Thymus (tissue), 11 donors: ENCODE results near the gene NBPF11. TPM values are rescaled to one million over a fixed set of nuclear protein-coding genes. Genes with fewer than 3 reads are reported as not detected.
"Not testable (repeated sequence)": the region's sequence is repeated elsewhere in the genome, so short reads cannot be mapped to it uniquely, and the experiment has no call there.

Source experiments
- DNase-seq, 9 donors: peaks; one replicate each; pipeline ENCODE4 v3.0.0-alpha.2; 2013; ENCODE audit warnings: low spot score in 9 of 9, low read depth in 6 of 9, missing footprints in 1 of 9
- H3K27ac ChIP-seq, 2 donors: one replicate each; pipeline ENCODE4 v1.5.1; 2013; ENCODE audit warnings: control low read depth in 1 of 2, low read depth in 1 of 2, low read length in 1 of 2, mild to moderate bottlenecking in 1 of 2, moderate library complexity in 1 of 2
- H3K27me3 ChIP-seq, 2 donors: one replicate each; pipeline ENCODE4 v1.5.1; 2013; ENCODE audit warnings: low read length in 1 of 2; ENCODE audit not compliant: control insufficient read depth in 2 of 2, insufficient read depth in 1 of 2
- H3K36me3 ChIP-seq, 2 donors: one replicate each; pipeline ENCODE4 v1.5.1; 2013; ENCODE audit warnings: low read length in 1 of 2, mild to moderate bottlenecking in 1 of 2, moderate library complexity in 1 of 2; ENCODE audit not compliant: control insufficient read depth in 2 of 2, insufficient read depth in 2 of 2
- H3K4me1 ChIP-seq, 2 donors: one replicate each; pipeline ENCODE4 v1.5.1; 2013; ENCODE audit warnings: low read length in 2 of 2; ENCODE audit not compliant: control insufficient read depth in 2 of 2, insufficient read depth in 2 of 2
- H3K4me3 ChIP-seq, 2 donors: one replicate each; pipeline ENCODE4 v1.5.1; 2013; ENCODE audit warnings: low read length in 2 of 2, control low read depth in 1 of 2, mild to moderate bottlenecking in 1 of 2
- H3K9me3 ChIP-seq, 2 donors: one replicate each; pipeline ENCODE4 v1.5.1; 2013; ENCODE audit warnings: low read length in 1 of 2, mild to moderate bottlenecking in 1 of 2; ENCODE audit not compliant: control insufficient read depth in 2 of 2, insufficient read depth in 1 of 2
- WGBS: extraction: QIAGEN DNeasy Blood & Tissue Kit; methylation state at CpG from one replicate; pipeline ENCODE4 v1.1.7; 2013; 5-methylcytosine and 5-hydroxymethylcytosine counted together
- polyA plus RNA-seq: library from polyadenylated mRNA; stranded (reverse); fragments of 200-250 nt; gene quantifications from one replicate; pipeline ENCODE4 v1.2.3, GENCODE V29; 2013
- total RNA-seq: library from RNA; stranded (reverse); fragments of 120-200 nt; gene quantifications from one replicate; pipeline ENCODE4 v1.2.4, GENCODE V29; 2013
- donor health status: healthy.

The NBPF11 gene
- total and polyA plus RNA-seq, 2 donors = 5.9 to 12.9 TPM

- H3K36me3 ChIP-seq, H3K4me3 ChIP-seq, H3K27me3 ChIP-seq, H3K4me1 ChIP-seq, H3K27ac ChIP-seq, H3K9me3 ChIP-seq, DNase-seq: not testable (repeated sequence)
- no CpG with 5 or more reads among the region's 1 CpG for WGBS
Observed at GRCh38 chr1:148068606-148069005, 83.5 kb downstream of the NBPF11 start.

GRCh38 chr1:148068201-148068600 is 83.9 kb downstream of the NBPF11 start:
- not testable (repeated sequence) for DNase-seq

DNA sequence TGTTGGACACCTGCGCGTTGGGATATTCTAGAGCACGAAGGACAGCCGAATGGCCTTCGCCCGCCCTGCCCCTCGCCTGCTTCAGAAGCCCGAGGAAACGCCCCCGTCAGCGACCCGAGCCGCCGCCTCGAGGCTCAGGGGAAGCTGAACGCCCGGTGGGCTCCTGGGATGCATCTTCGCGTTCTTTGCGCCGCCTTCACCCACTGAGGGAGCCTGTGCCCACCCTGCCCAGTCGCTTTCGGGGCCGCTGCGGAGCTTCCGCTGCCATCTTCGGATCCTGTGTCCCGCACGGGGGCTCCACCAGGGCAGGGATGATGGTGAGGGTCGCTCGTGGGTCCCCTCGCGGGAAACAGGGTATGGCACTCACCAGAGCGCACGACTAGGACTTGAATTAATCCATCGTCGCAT is 91.8 kb downstream of the NBPF11 start:
- H3K4me3 ChIP-seq = peak overlapping the region in 1 of 2 donors; percentile 19
- not testable (repeated sequence) for H3K27ac ChIP-seq, H3K36me3 ChIP-seq, H3K9me3 ChIP-seq, DNase-seq, H3K4me1 ChIP-seq
- peaks cover 0 to 11% of the 10 kb centered on the region in 2 donors for H3K27me3 ChIP-seq
- WGBS = 3% methylated on average over 33 of the region's 37 CpGs

More at GRCh38 chr1:148068201-148068600, 83.9 kb downstream of the NBPF11 start:
- not testable (repeated sequence) for H3K4me3 ChIP-seq, H3K9me3 ChIP-seq, H3K4me1 ChIP-seq, H3K36me3 ChIP-seq, H3K27me3 ChIP-seq, H3K27ac ChIP-seq
- WGBS = 100% methylated on average over 1 of the region's 5 CpGs

DNA sequence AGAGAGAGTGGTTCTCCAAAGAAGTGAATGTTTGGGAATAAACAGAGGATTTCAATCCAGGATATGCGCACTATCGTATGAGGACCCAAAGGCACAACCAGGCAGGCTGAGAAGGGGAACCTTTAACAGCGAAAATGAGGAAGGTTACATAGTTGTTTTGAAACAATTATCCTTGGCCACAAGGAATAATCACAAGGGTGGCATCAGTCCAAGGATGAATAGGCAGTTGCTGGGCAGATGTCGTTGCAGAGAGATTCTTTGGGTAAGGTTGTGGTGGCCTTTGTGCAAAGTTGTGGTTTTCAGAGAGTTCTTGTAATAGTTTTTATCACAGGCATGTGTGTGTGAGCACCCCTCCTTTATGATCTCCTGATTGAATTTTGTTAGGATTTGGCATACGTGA is 94.7 kb downstream of the NBPF11 start:
- H3K4me1 ChIP-seq = not testable (repeated sequence)

More for the DNA sequence above, 94.7 kb downstream of the NBPF11 start:
- peaks cover 0 to 11% of the 10 kb centered on the region in 2 donors for H3K27me3 ChIP-seq
- not testable (repeated sequence) for H3K27ac ChIP-seq, DNase-seq, H3K4me3 ChIP-seq, H3K36me3 ChIP-seq, H3K9me3 ChIP-seq
- WGBS = 28% methylated on average over 3 of the region's 5 CpGs

Other genes with a start within 250 kb of the NBPF11 start
- gene GJA8, start 249.5 kb downstream of the NBPF11 start, total RNA-seq = not detected
- not detected for gene GJA8, start 249.5 kb downstream of the NBPF11 start, polyA plus RNA-seq
- gene GPR89B, start 223.9 kb downstream of the NBPF11 start, total RNA-seq = 30.9 TPM
- 31.5 TPM for gene GPR89B, start 223.9 kb downstream of the NBPF11 start, polyA plus RNA-seq